Measurements from ENCODE around the gene GNAL.

DNA sequence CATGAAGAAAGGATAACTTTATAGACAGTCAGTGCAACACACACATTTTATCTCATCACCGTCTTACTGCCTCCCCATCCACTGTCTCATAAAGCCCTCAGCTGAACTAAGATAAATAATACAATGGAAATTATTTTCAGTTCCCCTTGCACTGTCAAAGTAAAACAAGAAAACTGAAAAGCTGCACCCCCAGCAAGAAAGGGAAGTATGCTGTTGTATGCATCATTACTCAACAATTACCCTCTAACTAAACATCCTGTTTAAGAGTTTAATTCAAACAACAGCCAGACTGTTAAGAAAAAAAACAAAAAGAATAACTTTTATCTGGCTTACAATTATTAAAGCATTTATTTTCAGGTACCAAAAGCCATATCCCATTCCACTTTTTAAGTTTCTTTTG, 194.1 kb downstream of the GNAL start:
- TF ChIP-seq, protein P1, sequence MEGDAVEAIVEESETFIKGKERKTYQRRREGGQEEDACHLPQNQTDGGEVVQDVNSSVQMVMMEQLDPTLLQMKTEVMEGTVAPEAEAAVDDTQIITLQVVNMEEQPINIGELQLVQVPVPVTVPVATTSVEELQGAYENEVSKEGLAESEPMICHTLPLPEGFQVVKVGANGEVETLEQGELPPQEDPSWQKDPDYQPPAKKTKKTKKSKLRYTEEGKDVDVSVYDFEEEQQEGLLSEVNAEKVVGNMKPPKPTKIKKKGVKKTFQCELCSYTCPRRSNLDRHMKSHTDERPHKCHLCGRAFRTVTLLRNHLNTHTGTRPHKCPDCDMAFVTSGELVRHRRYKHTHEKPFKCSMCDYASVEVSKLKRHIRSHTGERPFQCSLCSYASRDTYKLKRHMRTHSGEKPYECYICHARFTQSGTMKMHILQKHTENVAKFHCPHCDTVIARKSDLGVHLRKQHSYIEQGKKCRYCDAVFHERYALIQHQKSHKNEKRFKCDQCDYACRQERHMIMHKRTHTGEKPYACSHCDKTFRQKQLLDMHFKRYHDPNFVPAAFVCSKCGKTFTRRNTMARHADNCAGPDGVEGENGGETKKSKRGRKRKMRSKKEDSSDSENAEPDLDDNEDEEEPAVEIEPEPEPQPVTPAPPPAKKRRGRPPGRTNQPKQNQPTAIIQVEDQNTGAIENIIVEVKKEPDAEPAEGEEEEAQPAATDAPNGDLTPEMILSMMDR (IDR thresholded peaks at IDR 0.05): no peak
- TF ChIP-seq POLR2A (IDR thresholded peaks at IDR 0.05): no peak

Measured in testis (tissue), 2 donors.